Muscle layer of colon (tissue), 2 donors: Measurements from ENCODE around the gene OR10AD1.

ENCODE experiments used
- H3K27ac ChIP-seq: one replicate; pipeline ENCODE4 v1.7.0; 2013; ENCODE audit warnings: low read depth, mild to moderate bottlenecking, low read length, moderate library complexity
- H3K27me3 ChIP-seq, 2 donors: one replicate each; pipeline ENCODE4 v1.7.0; 2013; ENCODE audit warnings: low read length in 2 of 2, mild to moderate bottlenecking in 2 of 2; ENCODE audit not compliant: insufficient read depth in 2 of 2, control insufficient read depth in 1 of 2
- H3K36me3 ChIP-seq: one replicate; pipeline ENCODE4 v1.7.0; 2013; ENCODE audit warnings: mild to moderate bottlenecking, low read length; ENCODE audit not compliant: insufficient read depth
- H3K4me1 ChIP-seq: one replicate; pipeline ENCODE4 v1.7.0; 2013; ENCODE audit warnings: mild to moderate bottlenecking, low read length; ENCODE audit not compliant: insufficient read depth
- H3K4me3 ChIP-seq, 2 donors: one replicate each; pipeline ENCODE4 v1.7.0; 2013; ENCODE audit warnings: low read length in 2 of 2, low read depth in 1 of 2, mild to moderate bottlenecking in 1 of 2, moderate library complexity in 1 of 2
- H3K9ac ChIP-seq: one replicate; pipeline ENCODE4 v1.7.0; 2013; ENCODE audit warnings: low read length
- H3K9me3 ChIP-seq: one replicate; pipeline ENCODE4 v1.7.0; 2013; ENCODE audit warnings: mild to moderate bottlenecking, low read length
- donor health status: abdominal sarcoma.
- donor health status: Adenocarcinoma of cecum.

The OR10AD1 gene

GRCh38 chr12:48189331-48190125 lies 13.6 kb downstream of the OR10AD1 start:
- H3K9ac ChIP-seq = no peak overlapping the region
- no peaks in the 10 kb centered on the region for H3K36me3 ChIP-seq
- H3K27ac ChIP-seq = no peak overlapping the region
- peaks cover 2 to 6% of the 10 kb centered on the region in 2 donors for H3K27me3 ChIP-seq
- peaks cover 4% of the 10 kb centered on the region for H3K4me1 ChIP-seq
- no peak overlapping the region for H3K4me3 ChIP-seq
- no peaks in the 10 kb centered on the region for H3K9me3 ChIP-seq

DNA sequence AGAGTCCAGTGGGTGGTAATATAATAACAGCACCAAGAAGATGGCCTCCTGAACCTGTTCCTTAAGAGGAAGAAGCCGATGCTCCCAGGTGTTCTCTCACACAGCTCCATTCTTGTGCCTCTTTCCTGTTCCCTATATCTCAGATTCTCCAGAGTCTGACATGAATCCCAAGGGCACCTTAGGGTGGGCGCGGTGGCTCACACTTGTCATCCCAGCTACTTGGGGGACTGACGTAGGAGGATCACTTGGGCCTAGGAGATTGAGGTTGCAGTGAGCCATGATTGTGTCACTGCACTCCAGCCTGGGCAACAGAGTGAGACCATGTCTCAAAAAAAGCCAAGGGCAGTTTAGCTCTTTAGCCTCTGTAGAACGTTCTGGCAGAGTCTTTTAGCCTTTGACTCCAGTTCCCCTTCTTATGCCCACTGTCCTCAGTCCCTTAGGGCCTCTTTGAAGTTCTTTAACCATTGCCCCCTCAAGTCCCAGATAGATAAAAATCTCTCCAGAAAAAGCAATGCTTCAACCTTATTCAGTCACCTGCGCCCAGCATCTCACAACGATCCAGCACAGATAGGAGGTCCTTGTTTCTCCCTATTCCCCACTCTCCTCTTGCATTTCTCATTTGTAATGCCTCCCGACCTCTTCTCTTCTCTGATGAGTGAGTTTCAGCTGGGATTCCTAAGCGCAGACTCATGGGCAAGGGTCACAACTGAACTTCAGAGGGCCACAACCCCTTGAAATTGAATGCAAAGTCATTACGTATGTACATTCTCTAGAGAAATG lies 15.0 kb downstream of the OR10AD1 start:
- Histone ChIP-seq H3K4me1 (peaks cover 7% of the 10 kb centered on the region), H3K27me3 (peaks cover 11 to 16% of the 10 kb centered on the region in 2 donors), H3K9ac (no peak overlapping the region), H3K27ac (no peak overlapping the region), H3K9me3 (no peaks in the 10 kb centered on the region), H3K4me3 (no peak overlapping the region), H3K36me3 (no peaks in the 10 kb centered on the region)

DNA sequence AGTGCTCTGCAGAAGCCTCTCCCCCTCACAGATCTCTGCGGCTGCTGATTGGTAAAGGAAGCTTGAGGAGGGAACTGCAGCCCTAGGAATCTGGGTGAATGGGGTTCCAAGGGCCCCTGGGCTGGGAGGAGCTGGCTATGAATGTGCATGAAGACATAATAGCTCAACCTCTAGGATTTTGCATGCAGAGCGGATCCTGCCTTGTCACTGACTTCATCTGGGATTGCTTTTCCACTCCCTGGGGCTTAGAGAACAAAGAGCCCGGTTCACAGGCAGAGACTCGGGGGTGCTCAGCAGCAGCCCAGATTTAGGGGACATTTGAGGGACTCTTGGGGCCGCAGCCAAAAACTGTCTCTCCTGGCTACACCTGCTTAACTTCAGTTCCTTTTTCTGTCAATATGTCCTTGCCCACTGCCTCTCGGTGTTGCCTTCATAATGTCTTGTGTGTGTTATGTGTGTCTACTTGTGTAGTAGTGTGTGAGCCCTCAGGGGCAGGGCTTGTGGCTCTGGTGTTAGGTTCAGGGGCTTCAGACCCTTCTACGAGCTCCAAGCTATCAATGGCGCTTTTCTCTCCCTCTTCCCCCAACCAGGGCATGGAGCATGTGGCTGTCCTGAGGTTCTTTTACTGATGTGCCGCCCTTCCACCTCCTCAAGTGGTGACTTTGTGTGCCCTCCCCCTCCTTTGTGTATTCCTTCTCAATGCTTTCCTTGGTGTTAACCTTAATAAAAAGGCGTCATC lies 17.7 kb downstream of the OR10AD1 start:
- H3K9me3 ChIP-seq = no peaks in the 10 kb centered on the region
- no peak overlapping the region for H3K9ac ChIP-seq
- H3K4me3 ChIP-seq = no peak overlapping the region
- no peaks in the 10 kb centered on the region for H3K36me3 ChIP-seq
- peaks cover 29 to 42% of the 10 kb centered on the region in 2 donors for H3K27me3 ChIP-seq
- H3K4me1 ChIP-seq = peaks cover 15% of the 10 kb centered on the region
- no peak overlapping the region for H3K27ac ChIP-seq

DNA sequence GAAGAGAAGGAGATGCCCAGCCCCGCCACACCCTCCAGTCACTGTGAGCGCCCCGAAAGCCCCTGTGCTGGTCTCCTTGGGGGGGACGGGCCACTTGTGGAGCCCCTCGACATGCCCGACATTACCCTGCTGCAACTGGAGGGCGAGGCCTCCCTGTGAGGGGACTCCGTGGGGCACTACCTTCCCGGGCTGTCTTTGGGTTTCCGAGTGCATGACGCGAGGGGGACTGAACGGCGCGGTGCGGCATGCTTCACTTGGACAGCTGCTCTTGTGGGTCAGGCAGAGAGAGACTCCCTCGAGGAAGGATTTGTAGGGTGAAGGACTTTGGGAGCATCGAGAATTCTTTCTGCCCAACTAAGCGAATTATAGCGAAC lies 18.6 kb downstream of the OR10AD1 start:
- Histone ChIP-seq H3K27ac (no peak overlapping the region), H3K36me3 (no peaks in the 10 kb centered on the region), H3K9me3 (no peaks in the 10 kb centered on the region), H3K27me3 (peaks cover 29 to 47% of the 10 kb centered on the region in 2 donors), H3K9ac (no peak overlapping the region), H3K4me1 (peaks cover 15% of the 10 kb centered on the region), H3K4me3 (peak overlapping the region; percentile 43 to 92)

DNA sequence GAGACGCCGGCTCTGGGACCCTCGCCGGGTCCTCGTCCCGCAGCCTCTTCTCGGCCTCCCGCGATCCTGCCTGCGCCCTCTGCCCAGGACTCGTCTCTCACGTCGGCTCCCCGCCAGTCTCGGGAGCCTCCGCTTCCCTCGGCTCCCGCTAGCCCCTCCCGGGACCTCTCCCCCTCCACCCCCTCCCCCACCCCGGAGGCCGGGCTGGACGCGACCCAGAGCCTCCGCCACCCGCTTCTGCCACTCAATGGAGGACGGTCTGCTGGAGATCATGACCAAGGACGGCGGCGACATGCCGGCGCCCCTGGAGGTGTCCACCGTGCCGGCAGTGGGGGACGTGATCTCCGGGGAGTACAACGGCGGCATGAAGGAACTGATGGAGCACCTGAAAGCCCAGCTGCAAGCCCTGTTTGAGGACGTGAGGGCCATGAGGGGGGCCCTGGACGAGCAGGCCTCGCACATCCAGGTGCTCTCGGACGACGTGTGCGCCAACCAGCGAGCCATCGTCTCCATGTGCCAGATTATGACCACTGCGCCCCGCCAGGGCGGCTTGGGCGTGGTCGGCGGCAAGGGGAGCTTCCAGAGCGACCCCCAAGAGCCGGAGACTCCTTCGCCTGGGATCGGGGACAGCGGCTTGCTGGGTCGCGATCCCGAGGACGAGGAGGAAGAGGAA lies 19.1 kb downstream of the OR10AD1 start:
- Histone ChIP-seq H3K36me3 (no peaks in the 10 kb centered on the region), H3K4me1 (peaks cover 15% of the 10 kb centered on the region), H3K27me3 (peaks cover 29 to 47% of the 10 kb centered on the region in 2 donors), H3K4me3 (peak overlapping the region; percentile 43 to 92), H3K9ac (no peak overlapping the region), H3K27ac (no peak overlapping the region), H3K9me3 (no peaks in the 10 kb centered on the region)

GRCh38 chr12:48183091-48183875 lies 19.8 kb downstream of the OR10AD1 start, which contains the start of gene CCDC184:
CCDC184 (plus strand) TSS chr12:48183644; CDS start chr12:48184123, 479 bp downstream.
- Histone ChIP-seq H3K27ac (no peak within 1 kb of the TSS), H3K9ac (no peak within 1 kb of the TSS), H3K27me3 (peaks cover 29 to 47% of the 10 kb centered on the region in 2 donors), H3K36me3 (no peaks in the 10 kb centered on the region), H3K9me3 (no peaks in the 10 kb centered on the region), H3K4me3 (peak within 1 kb of the TSS; percentile 43 to 92), H3K4me1 (peaks cover 15% of the 10 kb centered on the region)

GRCh38 chr12:48182631-48183030 lies 20.5 kb downstream of the OR10AD1 start:
- no peaks in the 10 kb centered on the region for H3K36me3 ChIP-seq
- peaks cover 29 to 47% of the 10 kb centered on the region in 2 donors for H3K27me3 ChIP-seq
- no peaks in the 10 kb centered on the region for H3K9me3 ChIP-seq
- peak overlapping the region; percentile 43 to 92 for H3K4me3 ChIP-seq
- no peak overlapping the region for H3K9ac ChIP-seq
- no peak overlapping the region for H3K27ac ChIP-seq
- H3K4me1 ChIP-seq = peaks cover 15% of the 10 kb centered on the region

GRCh38 chr12:48180857-48181495 lies 22.1 kb downstream of the OR10AD1 start:
- Histone ChIP-seq H3K27me3 (peaks cover 29 to 47% of the 10 kb centered on the region in 2 donors), H3K4me1 (peaks cover 15% of the 10 kb centered on the region)

DNA sequence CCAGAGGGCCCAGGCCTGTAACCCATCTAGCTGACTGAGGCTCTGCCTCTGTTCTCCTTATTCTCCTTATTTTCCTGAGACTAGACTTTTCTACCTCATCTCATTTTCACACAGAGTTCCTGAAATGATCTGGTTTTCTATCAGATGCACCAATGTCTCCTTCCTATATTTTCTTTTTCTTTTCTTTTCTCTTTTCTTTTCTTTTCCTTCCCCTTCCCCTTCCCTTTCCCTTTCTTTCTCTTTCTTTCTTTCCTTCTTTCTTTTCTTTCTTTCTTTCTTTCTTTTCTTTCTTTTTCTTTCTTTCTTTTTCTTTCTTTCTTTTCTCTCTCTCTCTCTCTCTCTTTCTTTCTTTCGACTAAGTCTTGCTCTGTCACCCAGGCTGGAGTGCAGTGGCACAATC lies 22.7 kb downstream of the OR10AD1 start:
- H3K9ac ChIP-seq = no peak overlapping the region
- H3K27ac ChIP-seq = no peak overlapping the region
- H3K36me3 ChIP-seq = no peaks in the 10 kb centered on the region
- H3K4me1 ChIP-seq = peaks cover 15% of the 10 kb centered on the region
- no peak overlapping the region for H3K4me3 ChIP-seq
- H3K9me3 ChIP-seq = no peaks in the 10 kb centered on the region
- H3K27me3 ChIP-seq = peaks cover 29 to 47% of the 10 kb centered on the region in 2 donors

More at GRCh38 chr12:48180857-48181495, 22.1 kb downstream of the OR10AD1 start:
- Histone ChIP-seq H3K36me3 (no peaks in the 10 kb centered on the region), H3K27ac (no peak overlapping the region), H3K4me3 (no peak overlapping the region), H3K9me3 (no peaks in the 10 kb centered on the region), H3K9ac (no peak overlapping the region)

GRCh38 chr12:48179466-48179865 lies 23.6 kb downstream of the OR10AD1 start:
- Histone ChIP-seq H3K27ac (no peak overlapping the region), H3K4me1 (peaks cover 11% of the 10 kb centered on the region), H3K9me3 (no peaks in the 10 kb centered on the region), H3K9ac (no peak overlapping the region), H3K36me3 (no peaks in the 10 kb centered on the region), H3K27me3 (peaks cover 23 to 45% of the 10 kb centered on the region in 2 donors), H3K4me3 (no peak overlapping the region)
